GM12878 (cell line): Measurements from ENCODE around the gene ADGRE3. TPM values are rescaled to one million over a fixed set of nuclear protein-coding genes. Genes with fewer than 3 reads are reported as not detected.

ENCODE experiments used
- ATAC-seq: fragments of 200-7000 bp; cut with Tn5 transposase; 3 replicates; pipeline ENCODE4 v1.9.1; 2020; ENCODE audit warnings: mild to moderate bottlenecking, moderate library complexity
- BruUV-seq: library from RNA; stranded (reverse); fragments of 400-500 nt; replicated peaks from 2 replicates; lab custom pipeline; 2021; lab: Mats Ljungman, UMichigan
- CTCF ChIA-PET: fragments of 300-600 bp; sonication (Branson Sonifier 250); formaldehyde crosslinking; extraction: SDS; loops from one replicate; lab custom pipeline; 2021; ENCODE audit warnings: inconsistent platforms; lab: Yijun Ruan, JAX
- POLR2A ChIA-PET: fragments of 350-600 bp; formaldehyde crosslinking; extraction: SDS; loops from one replicate; lab custom pipeline; 2021; ENCODE audit warnings: inconsistent platforms; lab: Charles Lee
- RAD21 ChIA-PET: fragments of 300-600 bp; sonication (Branson Sonifier 250); formaldehyde crosslinking; loops from one replicate; lab custom pipeline; 2023; ENCODE audit warnings: antibody characterized with exemption; ENCODE audit not compliant: unreplicated experiment; lab: Charles Lee
- SMC1A ChIA-PET: fragments of 300-600 bp; sonication (Branson Sonifier 250); formaldehyde crosslinking; loops from one replicate; lab custom pipeline; 2023; ENCODE audit not compliant: unreplicated experiment, uncharacterized antibody; lab: Charles Lee
- DNase-seq: peaks from one replicate; pipeline ENCODE4 v3.0.0-alpha.2; 2011; ENCODE audit warnings: low read depth, low spot score
- FAIRE-seq: peaks from 3 replicates; lab custom pipeline; 2011; peaks lifted over from hg19 to GRCh38; lab: Jason Lieb, UNC
- H2AFZ ChIP-seq: 2 replicates; pipeline ENCODE4 v1.6.0; 2011; ENCODE audit warnings: low read depth, low read length, control low read depth; ENCODE audit not compliant: control insufficient read depth
- H3K27ac ChIP-seq: 2 replicates; pipeline ENCODE4 v1.5.1; 2011; ENCODE audit warnings: control low read depth; ENCODE audit not compliant: control insufficient read depth, insufficient read depth
- H3K27me3 ChIP-seq, 2 experiments: replicated peaks in 1 of 2; 2 replicates each; pipeline versions ENCODE4 v1.6.0 to v1.6.1; 2011; ENCODE audit warnings: low read length in 1 of 2; ENCODE audit not compliant: control insufficient read depth in 2 of 2, insufficient read depth in 2 of 2
- H3K36me3 ChIP-seq, 2 experiments: 2 replicates each; pipeline ENCODE4 v1.5.1; 2011; ENCODE audit warnings: low read length in 1 of 2; ENCODE audit not compliant: control insufficient read depth in 2 of 2, insufficient read depth in 2 of 2
- H3K4me1 ChIP-seq: 2 replicates; pipeline ENCODE4 v1.6.1; 2011; ENCODE audit warnings: mild to moderate bottlenecking, low read length, moderate library complexity, mixed read lengths; ENCODE audit not compliant: control insufficient read depth, insufficient read depth
- H3K4me2 ChIP-seq: 2 replicates; pipeline ENCODE4 v1.6.0; 2011; ENCODE audit warnings: control low read depth; ENCODE audit not compliant: control insufficient read depth, insufficient read depth
- H3K4me3 ChIP-seq: fragments of 200-600 bp; sonication (generic); 2 replicates; pipeline ENCODE4 v1.5.1; 2016
- H3K79me2 ChIP-seq: 2 replicates; pipeline ENCODE4 v1.6.0; 2011; ENCODE audit warnings: low read length; ENCODE audit not compliant: control insufficient read depth, insufficient read depth
- H3K9ac ChIP-seq: 2 replicates; pipeline ENCODE4 v1.8.0; 2011; ENCODE audit warnings: low read length, control low read depth, mixed read lengths; ENCODE audit not compliant: control insufficient read depth, insufficient read depth
- H3K9me3 ChIP-seq: replicated peaks from 3 replicates; pipeline ENCODE4 v1.5.1; 2011; ENCODE audit warnings: mild to moderate bottlenecking, low read length; ENCODE audit not compliant: control insufficient read depth, insufficient read depth
- H4K20me1 ChIP-seq: 2 replicates; pipeline ENCODE4 v1.6.0; 2011; ENCODE audit not compliant: control insufficient read depth, insufficient read depth
- BHLHE40 ChIP-seq, 2 experiments: fragments of 450-650 bp in 1 of 2; IDR thresholded peaks; 2 replicates each; pipeline ENCODE4 v1.6.1; 2011 to 2017; ENCODE audit warnings: low read depth in 2 of 2, borderline replicate concordance in 1 of 2, improper control_type of control experiment in 1 of 2, low read length in 1 of 2, mild to moderate bottlenecking in 1 of 2
- EED ChIP-seq: sonication (generic); IDR thresholded peaks from 2 replicates; pipeline ENCODE4 v1.6.1; 2016; ENCODE audit warnings: antibody characterized with exemption, low read depth
- FOS ChIP-seq: IDR thresholded peaks from 3 replicates; pipeline ENCODE4 v1.6.1; 2011; ENCODE audit warnings: borderline replicate concordance; ENCODE audit not compliant: insufficient read length; ENCODE audit errors: extremely low read depth
- FOXM1 ChIP-seq: IDR thresholded peaks from 2 replicates; pipeline ENCODE4 v1.6.1; 2012; ENCODE audit warnings: low read depth, mild to moderate bottlenecking, inconsistent platforms, low read length, moderate library complexity
- HDAC2 ChIP-seq: fragments of 200-600 bp; sonication (generic); IDR thresholded peaks from 2 replicates; pipeline ENCODE4 v1.6.1; 2017
- NRF1 ChIP-seq: conservative IDR thresholded peaks from 2 replicates; pipeline ENCODE4 v1.6.1; 2011; ENCODE audit warnings: mild to moderate bottlenecking, low read depth, low read length, improper control_type of control experiment
- POLR2A ChIP-seq: IDR thresholded peaks from 2 replicates; pipeline ENCODE4 v1.6.1; 2011; ENCODE audit warnings: low read depth, mild to moderate bottlenecking, low read length
- RCOR1 ChIP-seq: conservative IDR thresholded peaks from 2 replicates; pipeline ENCODE4 v1.6.1; 2012; ENCODE audit warnings: low read depth, low read length, improper control_type of control experiment
- RFX5 ChIP-seq: IDR thresholded peaks from 2 replicates; pipeline ENCODE4 v1.6.1; 2011; ENCODE audit warnings: low read depth, low read length, improper control_type of control experiment
- SPI1 ChIP-seq: IDR thresholded peaks from 2 replicates; pipeline ENCODE4 v1.6.1; 2011; ENCODE audit warnings: low read depth, mild to moderate bottlenecking, low read length, moderate library complexity, borderline replicate concordance; ENCODE audit not compliant: insufficient read depth
- TAF1 ChIP-seq: IDR thresholded peaks from 2 replicates; pipeline ENCODE4 v1.6.1; 2011; ENCODE audit warnings: mild to moderate bottlenecking, low read depth, low read length, borderline replicate concordance
- ZSCAN29 ChIP-seq: fragments of 450-650 bp; IDR thresholded peaks from 2 replicates; pipeline ENCODE4 v1.6.1; 2017; ENCODE audit warnings: mild to moderate bottlenecking, moderate library complexity
- WGBS: methylation state at CpG from one replicate; pipeline ENCODE4 v1.1.6; 2016; ENCODE audit warnings: low lambda C conversion rate; ENCODE audit not compliant: insufficient replicate concordance, insufficient coverage; ENCODE audit errors: missing lambda C conversion rate; 5-methylcytosine and 5-hydroxymethylcytosine counted together
- in situ Hi-C: fragments of 300-500 bp; cut with MboI; formaldehyde crosslinking; loops from 9 replicates; pipeline ENCODE4 v1.14.3; 2018; ENCODE audit warnings: mixed read lengths
- intact Hi-C: fragments of 100-400 bp; cut with micrococcal nuclease; formaldehyde crosslinking; loops from one replicate; pipeline ENCODE4 v1.14.2; 2022; ENCODE audit not compliant: unreplicated experiment
- polyA plus RNA-seq, 11 experiments: library from polyadenylated mRNA; depleted of rRNA in 4 of 11; unstranded in 6 of 11; stranded (reverse) in 5 of 11; fragments of >200 nt; fragmentation: Nextera tagmentation in 4 of 11; fragmentation: Illumina TruSeq in 1 of 11; extraction: Ambion mirVana in 4 of 11; extraction: Trizol in 1 of 11; gene quantifications; 1 replicate in 1 of 11; 2 replicates in 10 of 11; pipeline versions ENCODE4 v1.2.1 to v1.2.3, GENCODE V29; 2011 to 2016; ENCODE audit warnings: inconsistent platforms in 2 of 11, missing spikeins in 2 of 11, low read depth in 1 of 11
- total RNA-seq, 4 experiments: library from RNA; depleted of rRNA in 3 of 4; stranded (reverse); fragments of >200 nt in 3 of 4; fragmentation: Illumina TruSeq in 1 of 4; extraction: Trizol in 1 of 4; gene quantifications; 2 replicates each; pipeline versions ENCODE4 v1.2.1 to v1.2.3, GENCODE V29; 2013 to 2021
- TF ChIP-seq, protein P1 (sequence below): fragments of 450-650 bp; IDR thresholded peaks from 2 replicates; pipeline ENCODE4 v1.6.1; 2017; ENCODE audit warnings: mild to moderate bottlenecking, moderate library complexity
- TF ChIP-seq, protein P2 (sequence below): fragments of 450-650 bp; IDR thresholded peaks from 2 replicates; pipeline ENCODE4 v1.6.1; 2014; ENCODE audit warnings: mild to moderate bottlenecking

Gene ADGRE3
- total and polyA plus RNA-seq, 10 of the 15 experiments (the other 5 are each of a cell fraction or from before 2014, with no cell fraction given), result 0.04 to 0.10 (median 0.05) TPM; not detected in 6

DNA sequence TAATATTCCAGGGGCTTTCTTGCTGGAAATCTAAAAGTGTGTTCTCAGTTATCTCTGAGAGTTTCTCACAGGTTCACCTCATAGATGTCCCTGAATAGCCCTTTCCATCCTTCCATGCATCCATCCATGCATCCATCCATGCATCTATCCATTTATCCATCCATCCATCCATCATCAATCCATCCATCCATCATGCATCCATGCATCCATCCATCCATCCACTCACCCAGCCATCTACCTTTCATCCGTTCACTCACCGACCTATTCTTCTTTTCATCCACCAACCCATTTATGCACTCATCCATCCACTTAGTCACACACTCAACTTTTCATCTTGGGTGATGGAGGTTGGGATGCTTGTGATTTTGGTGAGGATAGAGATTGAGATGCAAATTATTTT, 7.4 kb upstream of the ADGRE3 start:
- WGBS, result 98% methylated on average over 2 of the region's 2 CpGs
- CTCF ChIA-PET, result interaction anchor here (2.0 kb wide), 1 partner anchor 105 kb away, joined by 12 read pairs; no protein-coding TSS in a partner anchor
- BruUV-seq, result no TSS peak

GRCh38 chr19:14678199-14678598, 3.6 kb upstream of the ADGRE3 start:
- DNase-seq, result no peak
- Histone ChIP-seq H3K79me2 (no peaks in the 10 kb centered on the region), H3K27ac (no peak overlapping the region), H4K20me1 (no peaks in the 10 kb centered on the region), H2AFZ (no peak overlapping the region), H3K4me2 (no peak overlapping the region), H3K4me3 (no peak overlapping the region), H3K36me3 (no peaks in the 10 kb centered on the region), H3K9ac (no peak overlapping the region), H3K4me1 (no peaks in the 10 kb centered on the region; the same call in 1 of the 2 replicates), H3K27me3 (no peaks in the 10 kb centered on the region), H3K9me3 (no peaks in the 10 kb centered on the region)
- ChIA-PET SMC1A (interaction anchor here (10.3 kb wide), 1 partner anchor 8 kb away, joined by 144 read pairs; the partner anchor contains the start of gene ZNF333), RAD21 (no interaction called here), POLR2A (no interaction called here), CTCF (interaction anchor here (1.1 kb wide), 1 partner anchor 121 kb away, joined by 5 read pairs; no protein-coding TSS in a partner anchor)
- no peak for FAIRE-seq
- ATAC-seq, result no peak
- WGBS, result 64% methylated on average over 9 of the region's 9 CpGs
- no TSS peak for BruUV-seq
- in situ Hi-C loops, result no loop called here
- intact Hi-C loops, result no loop called here
- TF ChIP-seq, protein P1, sequence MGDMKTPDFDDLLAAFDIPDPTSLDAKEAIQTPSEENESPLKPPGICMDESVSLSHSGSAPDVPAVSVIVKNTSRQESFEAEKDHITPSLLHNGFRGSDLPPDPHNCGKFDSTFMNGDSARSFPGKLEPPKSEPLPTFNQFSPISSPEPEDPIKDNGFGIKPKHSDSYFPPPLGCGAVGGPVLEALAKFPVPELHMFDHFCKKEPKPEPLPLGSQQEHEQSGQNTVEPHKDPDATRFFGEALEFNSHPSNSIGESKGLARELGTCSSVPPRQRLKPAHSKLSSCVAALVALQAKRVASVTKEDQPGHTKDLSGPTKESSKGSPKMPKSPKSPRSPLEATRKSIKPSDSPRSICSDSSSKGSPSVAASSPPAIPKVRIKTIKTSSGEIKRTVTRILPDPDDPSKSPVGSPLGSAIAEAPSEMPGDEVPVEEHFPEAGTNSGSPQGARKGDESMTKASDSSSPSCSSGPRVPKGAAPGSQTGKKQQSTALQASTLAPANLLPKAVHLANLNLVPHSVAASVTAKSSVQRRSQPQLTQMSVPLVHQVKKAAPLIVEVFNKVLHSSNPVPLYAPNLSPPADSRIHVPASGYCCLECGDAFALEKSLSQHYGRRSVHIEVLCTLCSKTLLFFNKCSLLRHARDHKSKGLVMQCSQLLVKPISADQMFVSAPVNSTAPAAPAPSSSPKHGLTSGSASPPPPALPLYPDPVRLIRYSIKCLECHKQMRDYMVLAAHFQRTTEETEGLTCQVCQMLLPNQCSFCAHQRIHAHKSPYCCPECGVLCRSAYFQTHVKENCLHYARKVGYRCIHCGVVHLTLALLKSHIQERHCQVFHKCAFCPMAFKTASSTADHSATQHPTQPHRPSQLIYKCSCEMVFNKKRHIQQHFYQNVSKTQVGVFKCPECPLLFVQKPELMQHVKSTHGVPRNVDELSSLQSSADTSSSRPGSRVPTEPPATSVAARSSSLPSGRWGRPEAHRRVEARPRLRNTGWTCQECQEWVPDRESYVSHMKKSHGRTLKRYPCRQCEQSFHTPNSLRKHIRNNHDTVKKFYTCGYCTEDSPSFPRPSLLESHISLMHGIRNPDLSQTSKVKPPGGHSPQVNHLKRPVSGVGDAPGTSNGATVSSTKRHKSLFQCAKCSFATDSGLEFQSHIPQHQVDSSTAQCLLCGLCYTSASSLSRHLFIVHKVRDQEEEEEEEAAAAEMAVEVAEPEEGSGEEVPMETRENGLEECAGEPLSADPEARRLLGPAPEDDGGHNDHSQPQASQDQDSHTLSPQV, result no peak
- no peak for TF ChIP-seq FOXM1
- no peak for TF ChIP-seq FOS
- TF ChIP-seq RCOR1, result no peak
- no peak for TF ChIP-seq POLR2A
- no peak for TF ChIP-seq EED

More for the DNA sequence above, 7.4 kb upstream of the ADGRE3 start:
- intact Hi-C loops, result loop anchor here (10.0 kb wide), 1 partner anchor 67 kb away; no protein-coding TSS in a partner anchor
- H4K20me1 ChIP-seq, result no peaks in the 10 kb centered on the region
- H3K9me3 ChIP-seq, result no peaks in the 10 kb centered on the region
- no peaks in the 10 kb centered on the region for H3K79me2 ChIP-seq
- no peak overlapping the region for H2AFZ ChIP-seq
- TF ChIP-seq TAF1 (no peak), RFX5 (no peak), BHLHE40 (IDR thresholded peaks at IDR 0.05; ENCODE audit: borderline replicate concordance in 1 of 2, low read depth in 2 of 2, low read length in 1 of 2) (no peak), NRF1 (no peak), HDAC2 (no peak), ZSCAN29 (no peak), SPI1 (no peak)
- TF ChIP-seq, protein P2, sequence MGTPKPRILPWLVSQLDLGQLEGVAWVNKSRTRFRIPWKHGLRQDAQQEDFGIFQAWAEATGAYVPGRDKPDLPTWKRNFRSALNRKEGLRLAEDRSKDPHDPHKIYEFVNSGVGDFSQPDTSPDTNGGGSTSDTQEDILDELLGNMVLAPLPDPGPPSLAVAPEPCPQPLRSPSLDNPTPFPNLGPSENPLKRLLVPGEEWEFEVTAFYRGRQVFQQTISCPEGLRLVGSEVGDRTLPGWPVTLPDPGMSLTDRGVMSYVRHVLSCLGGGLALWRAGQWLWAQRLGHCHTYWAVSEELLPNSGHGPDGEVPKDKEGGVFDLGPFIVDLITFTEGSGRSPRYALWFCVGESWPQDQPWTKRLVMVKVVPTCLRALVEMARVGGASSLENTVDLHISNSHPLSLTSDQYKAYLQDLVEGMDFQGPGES, result no peak
- ATAC-seq (no peak), DNase-seq (no peak), FAIRE-seq (no peak)
- ChIA-PET POLR2A (no interaction called here), RAD21 (interaction anchor here (2.5 kb wide), 1 partner anchor 108 kb away, joined by 11 read pairs; no protein-coding TSS in a partner anchor), SMC1A (interaction anchor here (11.1 to 12.0 kb wide), 2 partner anchors 9 to 105 kb away, joined by 144 to 558 read pairs; partner anchors contain the start of genes ADGRE3, CLEC17A and NDUFB7)
- no peak overlapping the region for H3K4me2 ChIP-seq
- in situ Hi-C loops, result no loop called here
- H3K27ac ChIP-seq, result no peak overlapping the region
- H3K9ac ChIP-seq, result no peak overlapping the region
- no peaks in the 10 kb centered on the region for H3K36me3 ChIP-seq
- no peaks in the 10 kb centered on the region for H3K27me3 ChIP-seq
- no peaks in the 10 kb centered on the region for H3K4me1 ChIP-seq
- no peak overlapping the region for H3K4me3 ChIP-seq
